ENCODE data around the gene ATXN7L1.

ATXN7L1 gene

GRCh38 chr7:105860793-105861192, 15.6 kb downstream of the ATXN7L1 start:
- no peak overlapping the region for H3K4me3 ChIP-seq (ENCODE audit: low read depth, low read length)
- TF ChIP-seq CTCF (IDR thresholded peaks at IDR 0.05; ENCODE audit: low read depth, low read length, missing control alignments): no peak
- no peak for DNase-seq (ENCODE audit: low read depth)

GRCh38 chr7:105857009-105857952, 19.1 kb downstream of the ATXN7L1 start:
- TF ChIP-seq CTCF (IDR thresholded peaks at IDR 0.05; ENCODE audit: low read depth, low read length, missing control alignments): no peak
- no peak for DNase-seq (ENCODE audit: low read depth)
- H3K4me3 ChIP-seq (ENCODE audit: low read depth, low read length): no peak overlapping the region

GRCh38 chr7:105854498-105854897, 21.9 kb downstream of the ATXN7L1 start:
- no peak for DNase-seq (ENCODE audit: low read depth)
- no peak for TF ChIP-seq CTCF (IDR thresholded peaks at IDR 0.05; ENCODE audit: low read depth, low read length, missing control alignments)
- no peak overlapping the region for H3K4me3 ChIP-seq (ENCODE audit: low read depth, low read length)

- TF ChIP-seq CTCF (IDR thresholded peaks at IDR 0.05; ENCODE audit: low read depth, low read length, missing control alignments): no peak
- H3K4me3 ChIP-seq (ENCODE audit: low read depth, low read length): no peak overlapping the region
- no peak for DNase-seq (ENCODE audit: low read depth)
These were observed 22.4 kb downstream of the ATXN7L1 start for GRCh38 chr7:105853931-105854419.

GRCh38 chr7:105851064-105851463, 25.3 kb downstream of the ATXN7L1 start:
- no peak for DNase-seq (ENCODE audit: low read depth)
- no peak for TF ChIP-seq CTCF (IDR thresholded peaks at IDR 0.05; ENCODE audit: low read depth, low read length, missing control alignments)
- no peak overlapping the region for H3K4me3 ChIP-seq (ENCODE audit: low read depth, low read length)

- DNase-seq (ENCODE audit: low read depth): no peak
- TF ChIP-seq CTCF (IDR thresholded peaks at IDR 0.05; ENCODE audit: low read depth, low read length, missing control alignments): no peak
- no peak overlapping the region for H3K4me3 ChIP-seq (ENCODE audit: low read depth, low read length)
These were observed 27.1 kb downstream of the ATXN7L1 start for GRCh38 chr7:105849122-105849855.

Data from GM12864 (cell line).